Ectodermal cell (in vitro differentiated cells): ENCODE measurements around the gene ACTG1.

Experiments
- H3K27ac ChIP-seq: 2 replicates; pipeline ENCODE4 v1.7.0; 2013; ENCODE audit warnings: mild to moderate bottlenecking, low read depth, low read length; ENCODE audit not compliant: insufficient read depth, poor library complexity, severe bottlenecking
- H3K27me3 ChIP-seq: 2 replicates; pipeline ENCODE4 v1.7.0; 2013; ENCODE audit warnings: mild to moderate bottlenecking, low read length; ENCODE audit not compliant: insufficient read depth, control insufficient read depth, poor library complexity, severe bottlenecking
- H3K36me3 ChIP-seq: one replicate; pipeline ENCODE4 v1.7.0; 2013; ENCODE audit warnings: low read length; ENCODE audit not compliant: control insufficient read depth, insufficient read depth
- H3K4me1 ChIP-seq: one replicate; pipeline ENCODE4 v1.7.0; 2013; ENCODE audit warnings: low read length; ENCODE audit not compliant: control insufficient read depth, insufficient read depth
- H3K4me3 ChIP-seq: 2 replicates; pipeline ENCODE4 v1.7.0; 2013; ENCODE audit warnings: low read depth, low read length, control low read depth; ENCODE audit not compliant: insufficient read depth
- H3K9me3 ChIP-seq: 2 replicates; pipeline ENCODE4 v1.7.0; 2013; ENCODE audit warnings: mild to moderate bottlenecking, low read length, moderate library complexity; ENCODE audit not compliant: control insufficient read depth
- WGBS, 2 experiments: methylation state at CpG; one replicate each; pipeline ENCODE4 v1.1.7; 2013; ENCODE audit warnings: missing lambda C conversion rate in 2 of 2; 5-methylcytosine and 5-hydroxymethylcytosine counted together

The ACTG1 gene

GRCh38 chr17:81523402-81524038 lies 10.9 kb upstream of the ACTG1 start:
- no peaks in the 10 kb centered on the region for H3K9me3 ChIP-seq
- peaks cover 49% of the 10 kb centered on the region for H3K27me3 ChIP-seq
- no peak overlapping the region for H3K27ac ChIP-seq
- peaks cover 21% of the 10 kb centered on the region for H3K4me1 ChIP-seq
- no peak overlapping the region for H3K4me3 ChIP-seq
- 63 to 65% methylated on average over 17 of the region's 17 CpGs for WGBS, 2 experiments
- no peaks in the 10 kb centered on the region for H3K36me3 ChIP-seq

- peaks cover 57% of the 10 kb centered on the region for H3K27me3 ChIP-seq
- WGBS, 2 experiments, result 62% methylated on average over 26 of the region's 26 CpGs
- no peaks in the 10 kb centered on the region for H3K36me3 ChIP-seq
- no peak overlapping the region for H3K27ac ChIP-seq
- H3K9me3 ChIP-seq, result no peaks in the 10 kb centered on the region
- H3K4me3 ChIP-seq, result no peak overlapping the region
- H3K4me1 ChIP-seq, result peaks cover 29% of the 10 kb centered on the region
Observed at GRCh38 chr17:81522491-81523401, 10.1 kb upstream of the ACTG1 start.

- 73 to 75% methylated on average over 14 of the region's 14 CpGs for WGBS, 2 experiments
- no peaks in the 10 kb centered on the region for H3K36me3 ChIP-seq
- no peaks in the 10 kb centered on the region for H3K9me3 ChIP-seq
- peaks cover 76% of the 10 kb centered on the region for H3K27me3 ChIP-seq
- no peak overlapping the region for H3K27ac ChIP-seq
- no peak overlapping the region for H3K4me3 ChIP-seq
- H3K4me1 ChIP-seq, result peaks cover 37% of the 10 kb centered on the region
Observed at GRCh38 chr17:81520021-81520901, 7.7 kb upstream of the ACTG1 start.

GRCh38 chr17:81519284-81520020 lies 6.9 kb upstream of the ACTG1 start:
- Histone ChIP-seq H3K4me3 (peak overlapping the region; percentile 31), H3K27me3 (peaks cover 78% of the 10 kb centered on the region), H3K4me1 (peaks cover 37% of the 10 kb centered on the region), H3K9me3 (no peaks in the 10 kb centered on the region), H3K36me3 (no peaks in the 10 kb centered on the region), H3K27ac (no peak overlapping the region)
- 4% methylated on average over 61 of the region's 61 CpGs for WGBS, 2 experiments

- H3K4me1 ChIP-seq, result peaks cover 35% of the 10 kb centered on the region
- 2% methylated on average over 47 of the region's 47 CpGs for WGBS, 2 experiments
- H3K27me3 ChIP-seq, result peaks cover 84% of the 10 kb centered on the region
- no peak overlapping the region for H3K27ac ChIP-seq
- H3K36me3 ChIP-seq, result no peaks in the 10 kb centered on the region
- H3K9me3 ChIP-seq, result no peaks in the 10 kb centered on the region
- H3K4me3 ChIP-seq, result peak overlapping the region; percentile 31
Observed at GRCh38 chr17:81518785-81519283, 6.2 kb upstream of the ACTG1 start.

GRCh38 chr17:81518113-81518784 lies 5.7 kb upstream of the ACTG1 start:
- Histone ChIP-seq H3K4me3 (peak overlapping the region; percentile 31), H3K36me3 (no peaks in the 10 kb centered on the region), H3K27me3 (peaks cover 88% of the 10 kb centered on the region), H3K9me3 (no peaks in the 10 kb centered on the region), H3K4me1 (peaks cover 30% of the 10 kb centered on the region), H3K27ac (no peak overlapping the region)
- 16 to 17% methylated on average over 24 of the region's 24 CpGs for WGBS, 2 experiments

GRCh38 chr17:81517339-81518112 lies 4.9 kb upstream of the ACTG1 start:
- Histone ChIP-seq H3K27me3 (peaks cover 85% of the 10 kb centered on the region), H3K4me1 (peaks cover 29% of the 10 kb centered on the region), H3K9me3 (no peaks in the 10 kb centered on the region), H3K4me3 (no peak overlapping the region), H3K27ac (no peak overlapping the region), H3K36me3 (no peaks in the 10 kb centered on the region)
- WGBS, 2 experiments, result 45 to 48% methylated on average over 22 to 24 of the region's 24 CpGs

GRCh38 chr17:81517009-81517338 lies 4.4 kb upstream of the ACTG1 start:
- H3K27me3 ChIP-seq, result peaks cover 79% of the 10 kb centered on the region
- no peaks in the 10 kb centered on the region for H3K9me3 ChIP-seq
- H3K36me3 ChIP-seq, result no peaks in the 10 kb centered on the region
- H3K4me3 ChIP-seq, result no peak overlapping the region
- H3K4me1 ChIP-seq, result peaks cover 29% of the 10 kb centered on the region
- WGBS, 2 experiments, result 88 to 91% methylated on average over 9 of the region's 9 CpGs
- no peak overlapping the region for H3K27ac ChIP-seq
